Measurements from ENCODE around the gene PTPRT. TPM values are rescaled to one million over a fixed set of nuclear protein-coding genes. Genes with fewer than 3 reads are reported as not detected.

PTPRT gene
- total and polyA plus RNA-seq, 2 of the 4 experiments (the other 2 are of a cell fraction) = not detected

GRCh38 chr20:42099101-42099500 is 1090.6 kb downstream of the PTPRT start:
- Histone ChIP-seq H3K23ac (ENCODE audit: low read depth, low read length) (no peak overlapping the region), H3K27me3 (ENCODE audit: control insufficient read depth, insufficient read depth, low read length) (no peaks in the 10 kb centered on the region), H2BK15ac (ENCODE audit: low read depth, low read length) (no peak overlapping the region), H2BK5ac (ENCODE audit: low read depth, low read length, poor library complexity, severe bottlenecking) (no peak overlapping the region), H4K8ac (ENCODE audit: low read depth in 2 of 2, low read length in 2 of 2) (no peak overlapping the region), H3K56ac (ENCODE audit: extremely low read depth, insufficient read depth, low read length) (no peak overlapping the region), H3K79me1 (ENCODE audit: low read depth in 1 of 2, low read length in 2 of 2) (no peaks in the 10 kb centered on the region), H2AK5ac (ENCODE audit: low read depth, low read length) (no peak overlapping the region), H3K9ac (ENCODE audit: low read depth, low read length) (no peak overlapping the region), H3K4ac (ENCODE audit: low read depth, low read length) (no peak overlapping the region), H2BK120ac (ENCODE audit: low read depth, low read length) (no peak overlapping the region), H4K5ac (ENCODE audit: low read depth, low read length) (no peak overlapping the region), H3K18ac (ENCODE audit: low read depth, low read length) (no peak overlapping the region), H3K9me3 (ENCODE audit: control insufficient read depth, insufficient read depth, low read length) (peaks cover 32% of the 10 kb centered on the region), H2AK9ac (replicated peaks; ENCODE audit: low read depth, low read length, poor library complexity) (no peak overlapping the region), H2BK20ac (ENCODE audit: low read depth, low read length) (no peak overlapping the region), H4K91ac (ENCODE audit: insufficient read depth, low read depth, low read length) (no peak overlapping the region), H2AFZ (replicated peaks; ENCODE audit: low read length, poor library complexity) (no peak overlapping the region), H3K27ac (ENCODE audit: insufficient read depth, low read length) (no peak overlapping the region), H3K14ac (replicated peaks; ENCODE audit: low read depth, low read length) (no peak overlapping the region), H3K4me3 (ENCODE audit: insufficient read depth, low read depth, low read length) (no peak overlapping the region), H4K20me1 (ENCODE audit: insufficient read depth, low read length) (no peaks in the 10 kb centered on the region), H3K4me1 (ENCODE audit: control insufficient read depth, insufficient read depth, low read length) (no peaks in the 10 kb centered on the region), H3K4me2 (ENCODE audit: low read depth, low read length) (no peak overlapping the region), H3K9me1 (ENCODE audit: insufficient read depth, low read length) (no peaks in the 10 kb centered on the region), H3K36me3 (ENCODE audit: control insufficient read depth, insufficient read depth, low read length) (no peaks in the 10 kb centered on the region)
- no TSS peak for BruUV-seq (replicated peaks)
- ATAC-seq (ENCODE audit: low read depth) (no peak), DNase-seq (no peak)
- TF ChIP-seq CHD1 (IDR thresholded peaks at IDR 0.05; ENCODE audit: low read depth, low read length) = no peak
- TF ChIP-seq RAD21 (IDR thresholded peaks at IDR 0.05; ENCODE audit: low read length) = no peak
- no peak for TF ChIP-seq MXI1 (IDR thresholded peaks at IDR 0.05; ENCODE audit: borderline replicate concordance, low read depth, low read length)
- no peak for TF ChIP-seq NFE2L2 (IDR thresholded peaks at IDR 0.05; ENCODE audit: low read depth, low read length)
- no peak for TF ChIP-seq POLR2A (IDR thresholded peaks at IDR 0.05; ENCODE audit: low read depth, low read length)
- no peak for TF ChIP-seq MAFK (IDR thresholded peaks at IDR 0.05; ENCODE audit: low read depth, low read length)
- no peak for TF ChIP-seq ELK1 (IDR thresholded peaks at IDR 0.05; ENCODE audit: borderline replicate concordance, low read depth, low read length)
- TF ChIP-seq RFX5 (IDR thresholded peaks at IDR 0.05; ENCODE audit: low read depth, low read length) = no peak
- no peak for TF ChIP-seq MAZ (IDR thresholded peaks at IDR 0.05; ENCODE audit: borderline replicate concordance, low read depth, low read length)
- TF ChIP-seq BHLHE40 (IDR thresholded peaks at IDR 0.05; ENCODE audit: low read depth, low read length) = no peak
- TF ChIP-seq RCOR1 (IDR thresholded peaks at IDR 0.05; ENCODE audit: insufficient replicate concordance, low read length) = no peak
- no peak for TF ChIP-seq SMC3 (IDR thresholded peaks at IDR 0.05; ENCODE audit: low read depth, low read length)
- no peak for TF ChIP-seq CEBPB (IDR thresholded peaks at IDR 0.05; ENCODE audit: low read depth, low read length)
- no peak for TF ChIP-seq USF2 (IDR thresholded peaks at IDR 0.05; ENCODE audit: low read depth, low read length)
- no peak for TF ChIP-seq CTCF (conservative IDR thresholded peaks at IDR 0.05; ENCODE audit: low read depth, low read length)
- TF ChIP-seq FOS (IDR thresholded peaks at IDR 0.05; ENCODE audit: low read depth, low read length) = no peak
- intact Hi-C loops (cut with micrococcal nuclease) (no loop called here), in situ Hi-C loops (cut with MboI; ENCODE audit: low sequenced_read_pairs) (no loop called here), dilution Hi-C loops (cut with HindIII; ENCODE audit: low sequenced_read_pairs, unreplicated experiment) (no loop called here)
- POLR2A ChIA-PET (ENCODE audit: unreplicated experiment) = no interaction called here
- WGBS, 2 experiments (ENCODE audit: extremely low coverage in 2 of 2, insufficient read length in 1 of 2) = 42% methylated on average over 3 of the region's 7 CpGs; no CpG with 5 or more reads in 1 of the 2 experiments
- CTCF ChIA-PET = no interaction called here

Data from IMR-90 (cell line).